CD14-positive monocyte (primary cell): ENCODE measurements around the gene MUC12. TPM values are rescaled to one million over a fixed set of nuclear protein-coding genes. Genes with fewer than 3 reads are reported as not detected.
"Not testable (repeated sequence)": the region's sequence is repeated elsewhere in the genome, so short reads cannot be mapped to it uniquely, and the experiment has no call there.

ENCODE experiments used
- DNase-seq, 3 donors: peaks; one replicate each; pipeline ENCODE4 v3.0.0-alpha.2; 2011 to 2022
- H2AFZ ChIP-seq: 2 replicates; pipeline ENCODE4 v1.6.0; 2012; ENCODE audit warnings: mild to moderate bottlenecking, low read depth, low read length, inconsistent platforms; ENCODE audit not compliant: insufficient read depth, poor library complexity, severe bottlenecking
- H3K27ac ChIP-seq, 2 donors: 1 replicate in 1 of 2; 2 replicates in 1 of 2; pipeline ENCODE4 v1.5.1; 2012 to 2013; ENCODE audit warnings: low read length in 2 of 2, control low read depth in 1 of 2, inconsistent platforms in 1 of 2, low read depth in 1 of 2, mild to moderate bottlenecking in 1 of 2
- H3K27me3 ChIP-seq, 2 donors: one replicate each; pipeline versions ENCODE4 v1.6.0 to v1.6.1; 2011 to 2013; ENCODE audit warnings: low read length in 2 of 2; ENCODE audit not compliant: control insufficient read depth in 2 of 2, insufficient read depth in 2 of 2
- H3K36me3 ChIP-seq, 2 donors: replicated peaks in 1 of 2; 1 replicate in 1 of 2; 2 replicates in 1 of 2; pipeline versions ENCODE4 v1.5.1 to v1.6.1; 2012 to 2013; ENCODE audit warnings: low read length in 2 of 2, control low read depth in 1 of 2, inconsistent platforms in 1 of 2, mild to moderate bottlenecking in 1 of 2; ENCODE audit not compliant: insufficient read depth in 2 of 2, control insufficient read depth in 1 of 2
- H3K4me1 ChIP-seq, 2 donors: 1 replicate in 1 of 2; 2 replicates in 1 of 2; pipeline versions ENCODE4 v1.5.1 to v1.6.1; 2012 to 2013; ENCODE audit warnings: low read length in 2 of 2, control low read depth in 1 of 2, inconsistent platforms in 1 of 2, mild to moderate bottlenecking in 1 of 2, moderate library complexity in 1 of 2; ENCODE audit not compliant: insufficient read depth in 2 of 2, control insufficient read depth in 1 of 2
- H3K4me2 ChIP-seq: replicated peaks from 2 replicates; pipeline ENCODE3; 2012; ENCODE audit warnings: low read length, moderate library complexity, mild to moderate bottlenecking; ENCODE audit not compliant: poor library complexity, severe bottlenecking; ENCODE audit errors: extremely low read depth
- H3K4me3 ChIP-seq, 3 experiments: fragments of 200-600 bp in 1 of 3; sonication (generic) in 1 of 3; replicated peaks in 1 of 3; 1 replicate in 2 of 3; 2 replicates in 1 of 3; pipeline ENCODE4 v1.5.1; 2011 to 2013; ENCODE audit warnings: low read length in 3 of 3, mild to moderate bottlenecking in 3 of 3, control low read depth in 2 of 3, low read depth in 2 of 3, inconsistent platforms in 1 of 3, moderate library complexity in 1 of 3
- H3K79me2 ChIP-seq: 2 replicates; pipeline ENCODE4 v1.6.0; 2012; ENCODE audit warnings: mild to moderate bottlenecking, control low read depth, inconsistent platforms, low read length, moderate library complexity; ENCODE audit not compliant: insufficient read depth
- H3K9ac ChIP-seq: 2 replicates; pipeline ENCODE4 v1.6.0; 2017; ENCODE audit warnings: low read length, mild to moderate bottlenecking; ENCODE audit not compliant: insufficient read depth, poor library complexity, severe bottlenecking
- H3K9me3 ChIP-seq, 2 donors: replicated peaks in 1 of 2; 1 replicate in 1 of 2; 2 replicates in 1 of 2; pipeline versions ENCODE4 v1.5.1 to v1.6.1; 2012 to 2013; ENCODE audit warnings: low read length in 2 of 2, control low read depth in 1 of 2; ENCODE audit not compliant: control insufficient read depth in 1 of 2, insufficient read depth in 1 of 2
- H4K20me1 ChIP-seq: 2 replicates; pipeline ENCODE4 v1.6.0; 2012; ENCODE audit warnings: mild to moderate bottlenecking, low read length, control low read depth, moderate library complexity; ENCODE audit not compliant: insufficient read depth
- H3K27ac Mint-ChIP-seq, 7 donors: one replicate each; pipeline ENCODE4 v1.8.0; 2020; ENCODE audit warnings: mild to moderate bottlenecking in 7 of 7, mixed read lengths in 7 of 7, moderate library complexity in 6 of 7, inconsistent platforms in 2 of 7
- H3K27me3 Mint-ChIP-seq, 3 donors: one replicate each; pipeline ENCODE4 v1.8.0; 2021 to 2022; ENCODE audit warnings: low read depth in 3 of 3, mild to moderate bottlenecking in 3 of 3, mixed read lengths in 3 of 3, moderate library complexity in 3 of 3, inconsistent platforms in 1 of 3
- H3K36me3 Mint-ChIP-seq, 2 donors: one replicate each; pipeline ENCODE4 v1.8.0; 2020; ENCODE audit warnings: mixed read lengths in 2 of 2, inconsistent platforms in 1 of 2, mild to moderate bottlenecking in 1 of 2
- H3K4me1 Mint-ChIP-seq: one replicate; pipeline ENCODE4 v1.8.0; 2020; ENCODE audit warnings: mild to moderate bottlenecking, mixed read lengths
- H3K4me3 Mint-ChIP-seq, 2 donors: one replicate each; pipeline ENCODE4 v1.8.0; 2020; ENCODE audit warnings: mild to moderate bottlenecking in 2 of 2, mixed read lengths in 2 of 2, moderate library complexity in 1 of 2
- H3K9me3 Mint-ChIP-seq, 7 donors: one replicate each; pipeline ENCODE4 v1.8.0; 2020 to 2022; ENCODE audit warnings: mixed read lengths in 7 of 7, mild to moderate bottlenecking in 6 of 7, moderate library complexity in 6 of 7, inconsistent platforms in 2 of 7
- WGBS: methylation state at CpG from one replicate; pipeline ENCODE4 v1.1.5; 2013; ENCODE audit warnings: missing lambda C conversion rate; ENCODE audit not compliant: insufficient coverage; 5-methylcytosine and 5-hydroxymethylcytosine counted together
- intact Hi-C, 2 donors: fragments of 100-400 bp; cut with micrococcal nuclease; formaldehyde crosslinking; loops; one replicate each; pipeline versions ENCODE4 v1.15.0 to v1.15.1; 2023
- polyA plus RNA-seq, 3 donors: library from polyadenylated mRNA; depleted of rRNA in 1 of 3; unstranded in 2 of 3; stranded (reverse) in 1 of 3; fragments of 300-500 nt in 2 of 3; fragments of >200 nt in 1 of 3; fragmentation: Illumina TruSeq in 2 of 3; gene quantifications; 1 replicate in 2 of 3; 2 replicates in 1 of 3; pipeline ENCODE4 v1.2.3, GENCODE V29; 2012 to 2021
- TF ChIP-seq, protein P1 (sequence below): fragments of 200-600 bp; IDR thresholded peaks from one replicate; pipeline ENCODE4 v1.8.0; 2022; ENCODE audit warnings: antibody characterized with exemption, mild to moderate bottlenecking

Gene MUC12
- polyA plus RNA-seq, 3 donors, result 0.44 TPM; not detected in 2

DNA sequence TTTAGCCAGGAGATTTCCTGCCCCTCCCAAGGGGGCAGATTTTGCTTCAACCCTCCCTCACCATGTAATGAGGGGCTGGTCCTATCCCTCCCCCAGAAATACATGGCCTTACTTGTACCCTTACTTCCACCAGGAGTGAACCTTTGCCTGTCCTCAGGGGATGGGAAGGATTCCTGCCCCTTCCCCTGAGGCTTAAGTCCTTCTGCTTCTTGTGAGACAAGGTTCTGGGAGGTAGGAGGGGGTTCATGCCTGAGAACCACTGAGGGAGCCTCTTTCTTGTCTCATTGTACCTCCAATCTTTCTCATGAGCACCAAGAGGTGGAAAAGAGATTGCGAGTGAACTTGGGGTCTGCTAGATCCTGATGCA, 39.6 kb upstream of the MUC12 start:
- H3K36me3 ChIP-seq, result no peaks in the 10 kb centered on the region
- Mint-ChIP-seq H3K4me1 (no peaks in the 10 kb centered on the region), H3K4me3 (no peak overlapping the region), H3K27me3 (peaks cover 10 to 17% (median 11%) of the 10 kb centered on the region in 3 donors), H3K9me3 (peaks cover 0 to 8% (median 5%) of the 10 kb centered on the region in 7 donors), H3K36me3 (no peaks in the 10 kb centered on the region), H3K27ac (no peak overlapping the region)
- no peak overlapping the region for H3K9ac ChIP-seq
- peaks cover 2% of the 10 kb centered on the region in 2 donors for H3K27me3 ChIP-seq
- H4K20me1 ChIP-seq, result no peaks in the 10 kb centered on the region
- 100% methylated on average over 1 of the region's 1 CpG for WGBS
- H3K4me1 ChIP-seq, result no peaks in the 10 kb centered on the region
- H3K27ac ChIP-seq, result no peak overlapping the region
- H3K4me2 ChIP-seq, result no peak overlapping the region
- no peaks in the 10 kb centered on the region for H3K79me2 ChIP-seq
- no peak for DNase-seq
- no peak overlapping the region for H3K4me3 ChIP-seq
- intact Hi-C loops, result no loop called here
- no peak overlapping the region for H2AFZ ChIP-seq
- H3K9me3 ChIP-seq, result no peaks in the 10 kb centered on the region
- TF ChIP-seq, protein P1, sequence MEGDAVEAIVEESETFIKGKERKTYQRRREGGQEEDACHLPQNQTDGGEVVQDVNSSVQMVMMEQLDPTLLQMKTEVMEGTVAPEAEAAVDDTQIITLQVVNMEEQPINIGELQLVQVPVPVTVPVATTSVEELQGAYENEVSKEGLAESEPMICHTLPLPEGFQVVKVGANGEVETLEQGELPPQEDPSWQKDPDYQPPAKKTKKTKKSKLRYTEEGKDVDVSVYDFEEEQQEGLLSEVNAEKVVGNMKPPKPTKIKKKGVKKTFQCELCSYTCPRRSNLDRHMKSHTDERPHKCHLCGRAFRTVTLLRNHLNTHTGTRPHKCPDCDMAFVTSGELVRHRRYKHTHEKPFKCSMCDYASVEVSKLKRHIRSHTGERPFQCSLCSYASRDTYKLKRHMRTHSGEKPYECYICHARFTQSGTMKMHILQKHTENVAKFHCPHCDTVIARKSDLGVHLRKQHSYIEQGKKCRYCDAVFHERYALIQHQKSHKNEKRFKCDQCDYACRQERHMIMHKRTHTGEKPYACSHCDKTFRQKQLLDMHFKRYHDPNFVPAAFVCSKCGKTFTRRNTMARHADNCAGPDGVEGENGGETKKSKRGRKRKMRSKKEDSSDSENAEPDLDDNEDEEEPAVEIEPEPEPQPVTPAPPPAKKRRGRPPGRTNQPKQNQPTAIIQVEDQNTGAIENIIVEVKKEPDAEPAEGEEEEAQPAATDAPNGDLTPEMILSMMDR, result no peak

DNA sequence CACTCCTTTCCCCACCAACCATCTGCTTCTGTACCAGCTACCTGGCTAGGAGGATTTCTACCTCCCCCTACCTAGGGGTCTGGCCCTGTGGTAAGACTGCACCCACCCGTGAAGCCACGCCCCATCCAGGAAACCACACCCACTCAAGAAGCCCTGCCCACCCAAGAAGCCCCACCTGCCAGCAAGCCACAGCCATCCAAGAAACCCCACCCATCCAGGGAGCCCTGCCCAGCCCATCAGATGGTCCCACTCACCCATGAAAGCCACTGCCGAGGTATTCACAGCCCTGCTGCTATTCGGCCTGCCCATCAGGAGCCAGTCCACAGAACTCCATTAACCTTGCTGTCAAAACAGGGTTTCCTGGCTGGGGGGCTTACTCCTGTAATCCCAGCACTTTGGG, 35.6 kb upstream of the MUC12 start:
- DNase-seq, result no peak
- Histone ChIP-seq H3K9me3 (peaks cover 0 to under 1% of the 10 kb centered on the region in 2 donors), H3K36me3 (no peaks in the 10 kb centered on the region), H4K20me1 (no peaks in the 10 kb centered on the region), H3K27ac (no peak overlapping the region), H3K27me3 (peaks cover 2% of the 10 kb centered on the region in 2 donors), H3K9ac (no peak overlapping the region), H3K4me1 (no peaks in the 10 kb centered on the region), H3K4me3 (no peak overlapping the region), H3K79me2 (no peaks in the 10 kb centered on the region), H2AFZ (no peak overlapping the region), H3K4me2 (no peak overlapping the region)
- peaks cover 2% of the 10 kb centered on the region for H3K4me1 Mint-ChIP-seq
- TF ChIP-seq, protein P1, result no peak
- WGBS, result 43% methylated on average over 3 of the region's 4 CpGs
- intact Hi-C loops, result no loop called here
- H3K4me3 Mint-ChIP-seq, result no peak overlapping the region
- H3K36me3 Mint-ChIP-seq, result no peaks in the 10 kb centered on the region
- H3K9me3 Mint-ChIP-seq, result peaks cover 0 to 15% (median 6%) of the 10 kb centered on the region in 7 donors
- H3K27ac Mint-ChIP-seq, result peak overlapping the region in 1 of 7 donors; percentile 42
- H3K27me3 Mint-ChIP-seq, result peaks cover 12 to 22% (median 13%) of the 10 kb centered on the region in 3 donors

DNA sequence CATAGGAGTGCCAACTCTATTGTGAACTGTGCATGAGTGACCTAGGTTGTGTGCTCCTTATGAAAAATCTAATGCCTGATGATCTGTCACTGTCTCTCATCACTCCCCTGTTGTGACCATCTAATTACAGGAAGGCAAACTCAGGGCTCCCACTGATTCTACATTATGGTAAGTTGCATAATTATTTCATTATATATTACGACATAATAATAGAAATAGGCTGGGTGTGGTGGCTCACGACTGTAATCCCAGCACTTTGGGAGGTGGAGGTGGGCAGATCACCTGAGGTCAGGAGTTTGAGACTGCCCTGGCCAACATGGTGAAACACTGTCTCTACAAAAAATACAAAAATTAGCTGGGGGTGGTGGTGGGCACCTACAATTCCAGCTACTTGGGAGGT, 34.0 kb upstream of the MUC12 start:
- H2AFZ ChIP-seq, H3K4me3 ChIP-seq, H3K4me2 ChIP-seq, H3K27me3 ChIP-seq, H3K9me3 ChIP-seq, DNase-seq, H3K4me1 Mint-ChIP-seq, H3K27ac ChIP-seq, H3K36me3 Mint-ChIP-seq, H3K79me2 ChIP-seq, H3K4me3 Mint-ChIP-seq, H3K36me3 ChIP-seq, H3K9ac ChIP-seq, H3K4me1 ChIP-seq, intact Hi-C loops, H3K27ac Mint-ChIP-seq, H4K20me1 ChIP-seq: not testable (repeated sequence)
- no CpG with 5 or more reads among the region's 2 CpGs for WGBS
- H3K9me3 Mint-ChIP-seq, result peaks cover 3 to 29% (median 16%) of the 10 kb centered on the region in 7 donors
- peaks cover 8 to 16% (median 13%) of the 10 kb centered on the region in 3 donors for H3K27me3 Mint-ChIP-seq
